ENCODE results near the gene RBM41. TPM values are rescaled to one million over a fixed set of nuclear protein-coding genes. Genes with fewer than 3 reads are reported as not detected.

RBM41 gene
- total and polyA plus RNA-seq, 2 donors = 5.4 to 12.4 TPM

GRCh38 chrX:107054978-107055377 is 63.6 kb downstream of the RBM41 start:
- 86% methylated on average over 3 of the region's 3 CpGs for WGBS
- no peaks in the 10 kb centered on the region for H3K4me1 ChIP-seq (ENCODE audit: control insufficient read depth in 2 of 2, insufficient read depth in 2 of 2, low read length in 2 of 2)
- H3K27me3 ChIP-seq (ENCODE audit: control insufficient read depth in 2 of 2, insufficient read depth in 1 of 2, low read length in 1 of 2) = no peaks in the 10 kb centered on the region
- H3K27ac ChIP-seq (ENCODE audit: low read depth in 1 of 2, low read length in 1 of 2) = no peak overlapping the region
- no peak for DNase-seq (ENCODE audit: low read depth in 6 of 9, low spot score in 9 of 9)
- no peaks in the 10 kb centered on the region for H3K9me3 ChIP-seq (ENCODE audit: control insufficient read depth in 2 of 2, insufficient read depth in 1 of 2, low read length in 1 of 2)
- no peaks in the 10 kb centered on the region for H3K36me3 ChIP-seq (ENCODE audit: control insufficient read depth in 2 of 2, insufficient read depth in 2 of 2, low read length in 1 of 2)
- H3K4me3 ChIP-seq (ENCODE audit: low read length in 2 of 2) = no peak overlapping the region

GRCh38 chrX:107050195-107050709 is 68.4 kb downstream of the RBM41 start:
- no peak overlapping the region for H3K27ac ChIP-seq (ENCODE audit: low read depth in 1 of 2, low read length in 1 of 2)
- WGBS = 95% methylated on average over 6 of the region's 6 CpGs
- no peak for DNase-seq (ENCODE audit: low read depth in 6 of 9, low spot score in 9 of 9)

GRCh38 chrX:107047622-107048021 is 71.0 kb downstream of the RBM41 start:
- no peak overlapping the region for H3K27ac ChIP-seq (ENCODE audit: low read depth in 1 of 2, low read length in 1 of 2)
- no peak overlapping the region for H3K4me3 ChIP-seq (ENCODE audit: low read length in 2 of 2)
- H3K27me3 ChIP-seq (ENCODE audit: control insufficient read depth in 2 of 2, insufficient read depth in 1 of 2, low read length in 1 of 2) = no peaks in the 10 kb centered on the region
- 90% methylated on average over 1 of the region's 1 CpG for WGBS
- H3K4me1 ChIP-seq (ENCODE audit: control insufficient read depth in 2 of 2, insufficient read depth in 2 of 2, low read length in 2 of 2) = no peaks in the 10 kb centered on the region
- no peak for DNase-seq (ENCODE audit: low read depth in 6 of 9, low spot score in 9 of 9)
- no peaks in the 10 kb centered on the region for H3K36me3 ChIP-seq (ENCODE audit: control insufficient read depth in 2 of 2, insufficient read depth in 2 of 2, low read length in 1 of 2)
- H3K9me3 ChIP-seq (ENCODE audit: control insufficient read depth in 2 of 2, insufficient read depth in 1 of 2, low read length in 1 of 2) = no peaks in the 10 kb centered on the region

More at GRCh38 chrX:107050195-107050709, 68.4 kb downstream of the RBM41 start:
- Histone ChIP-seq H3K27me3 (ENCODE audit: control insufficient read depth in 2 of 2, insufficient read depth in 1 of 2, low read length in 1 of 2) (no peaks in the 10 kb centered on the region), H3K9me3 (ENCODE audit: control insufficient read depth in 2 of 2, insufficient read depth in 1 of 2, low read length in 1 of 2) (no peaks in the 10 kb centered on the region), H3K36me3 (ENCODE audit: control insufficient read depth in 2 of 2, insufficient read depth in 2 of 2, low read length in 1 of 2) (no peaks in the 10 kb centered on the region), H3K4me1 (ENCODE audit: control insufficient read depth in 2 of 2, insufficient read depth in 2 of 2, low read length in 2 of 2) (no peaks in the 10 kb centered on the region), H3K4me3 (ENCODE audit: low read length in 2 of 2) (no peak overlapping the region)

- H3K4me1 ChIP-seq (ENCODE audit: control insufficient read depth in 2 of 2, insufficient read depth in 2 of 2, low read length in 2 of 2) = no peaks in the 10 kb centered on the region
- 65% methylated on average over 1 of the region's 1 CpG for WGBS
- H3K27me3 ChIP-seq (ENCODE audit: control insufficient read depth in 2 of 2, insufficient read depth in 1 of 2, low read length in 1 of 2) = no peaks in the 10 kb centered on the region
- H3K36me3 ChIP-seq (ENCODE audit: control insufficient read depth in 2 of 2, insufficient read depth in 2 of 2, low read length in 1 of 2) = no peaks in the 10 kb centered on the region
- no peaks in the 10 kb centered on the region for H3K9me3 ChIP-seq (ENCODE audit: control insufficient read depth in 2 of 2, insufficient read depth in 1 of 2, low read length in 1 of 2)
- no peak overlapping the region for H3K4me3 ChIP-seq (ENCODE audit: low read length in 2 of 2)
- no peak overlapping the region for H3K27ac ChIP-seq (ENCODE audit: low read depth in 1 of 2, low read length in 1 of 2)
- no peak for DNase-seq (ENCODE audit: low read depth in 6 of 9, low spot score in 9 of 9)
These were observed 88.9 kb downstream of the RBM41 start for GRCh38 chrX:107029752-107030151.

GRCh38 chrX:107025545-107025944 is 93.1 kb downstream of the RBM41 start:
- Histone ChIP-seq H3K27ac (ENCODE audit: low read depth in 1 of 2, low read length in 1 of 2) (no peak overlapping the region), H3K4me3 (ENCODE audit: low read length in 2 of 2) (no peak overlapping the region), H3K27me3 (ENCODE audit: control insufficient read depth in 2 of 2, insufficient read depth in 1 of 2, low read length in 1 of 2) (no peaks in the 10 kb centered on the region), H3K9me3 (ENCODE audit: control insufficient read depth in 2 of 2, insufficient read depth in 1 of 2, low read length in 1 of 2) (no peaks in the 10 kb centered on the region), H3K4me1 (ENCODE audit: control insufficient read depth in 2 of 2, insufficient read depth in 2 of 2, low read length in 2 of 2) (no peaks in the 10 kb centered on the region), H3K36me3 (ENCODE audit: control insufficient read depth in 2 of 2, insufficient read depth in 2 of 2, low read length in 1 of 2) (no peaks in the 10 kb centered on the region)
- WGBS = 49% methylated on average over 2 of the region's 2 CpGs
- peak in 4 of 9 donors; percentile 0 to 23 (median 0) for DNase-seq (ENCODE audit: low read depth in 6 of 9, low spot score in 9 of 9)

GRCh38 chrX:107014936-107015335 is 103.7 kb downstream of the RBM41 start:
- 84% methylated on average over 1 of the region's 1 CpG for WGBS
- H3K4me1 ChIP-seq (ENCODE audit: control insufficient read depth in 2 of 2, insufficient read depth in 2 of 2, low read length in 2 of 2) = no peaks in the 10 kb centered on the region

More at GRCh38 chrX:107014936-107015335, 103.7 kb downstream of the RBM41 start:
- H3K9me3 ChIP-seq (ENCODE audit: control insufficient read depth in 2 of 2, insufficient read depth in 1 of 2, low read length in 1 of 2) = no peaks in the 10 kb centered on the region
- no peaks in the 10 kb centered on the region for H3K36me3 ChIP-seq (ENCODE audit: control insufficient read depth in 2 of 2, insufficient read depth in 2 of 2, low read length in 1 of 2)
- no peak for DNase-seq (ENCODE audit: low read depth in 6 of 9, low spot score in 9 of 9)
- H3K27me3 ChIP-seq (ENCODE audit: control insufficient read depth in 2 of 2, insufficient read depth in 1 of 2, low read length in 1 of 2) = no peaks in the 10 kb centered on the region
- no peak overlapping the region for H3K4me3 ChIP-seq (ENCODE audit: low read length in 2 of 2)
- H3K27ac ChIP-seq (ENCODE audit: low read depth in 1 of 2, low read length in 1 of 2) = no peak overlapping the region

Other genes starting within 250 kb of the RBM41 start
- gene RIPPLY1, start 215.5 kb downstream of the RBM41 start, total RNA-seq = not detected
- 0.05 TPM for gene RIPPLY1, start 215.5 kb downstream of the RBM41 start, polyA plus RNA-seq
- under 0.01 TPM for gene CLDN2, start 198.4 kb downstream of the RBM41 start, total RNA-seq
- 0.05 TPM for gene CLDN2, start 198.4 kb downstream of the RBM41 start, polyA plus RNA-seq
- gene MORC4, start 118.6 kb downstream of the RBM41 start, total RNA-seq = 6.5 TPM
- gene MORC4, start 118.6 kb downstream of the RBM41 start, polyA plus RNA-seq = 5.8 TPM
- gene NUP62CL, start 87.6 kb upstream of the RBM41 start, total RNA-seq = 6.1 TPM
- 3.0 TPM for gene NUP62CL, start 87.6 kb upstream of the RBM41 start, polyA plus RNA-seq
- gene DNAAF6, start 87.8 kb upstream of the RBM41 start, total RNA-seq = 0.05 TPM
- gene DNAAF6, start 87.8 kb upstream of the RBM41 start, polyA plus RNA-seq = 0.09 TPM

All from thymus (tissue), 11 donors.